ENCODE data around the gene PADI6.

Gene PADI6

DNA sequence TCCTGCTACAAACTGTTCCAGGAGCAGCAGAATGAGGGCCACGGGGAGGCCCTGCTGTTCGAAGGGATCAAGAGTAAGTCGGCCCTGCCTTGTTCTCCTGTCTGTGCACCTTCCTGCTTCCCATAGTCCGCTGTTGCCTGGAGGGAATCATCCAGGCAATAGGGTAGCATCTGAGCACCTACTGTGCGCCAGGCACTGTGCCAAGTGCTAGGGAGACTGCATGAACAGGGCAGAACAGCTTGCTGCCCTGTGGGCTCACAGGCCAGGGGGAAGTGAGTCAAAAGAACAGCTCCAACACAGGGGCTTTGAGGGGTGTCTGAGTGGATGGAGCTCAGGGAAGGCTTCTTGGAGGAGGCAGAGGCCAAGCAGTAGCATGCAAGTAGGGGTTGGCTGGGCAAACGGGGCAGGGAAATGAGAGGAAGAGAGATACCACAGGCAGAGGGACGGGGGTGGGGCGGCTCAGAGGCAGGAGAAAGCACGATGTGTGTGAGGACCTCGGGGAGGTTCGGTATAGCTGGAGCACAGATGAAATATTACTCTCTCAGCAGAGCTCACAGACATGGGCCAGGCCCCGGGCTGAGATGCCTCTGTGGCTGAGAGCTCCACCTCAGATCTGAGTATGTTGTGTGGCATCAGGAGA, 15.5 kb upstream of the PADI6 start:
- no peak for DNase-seq (ENCODE audit: low read depth in 2 of 2)

DNA sequence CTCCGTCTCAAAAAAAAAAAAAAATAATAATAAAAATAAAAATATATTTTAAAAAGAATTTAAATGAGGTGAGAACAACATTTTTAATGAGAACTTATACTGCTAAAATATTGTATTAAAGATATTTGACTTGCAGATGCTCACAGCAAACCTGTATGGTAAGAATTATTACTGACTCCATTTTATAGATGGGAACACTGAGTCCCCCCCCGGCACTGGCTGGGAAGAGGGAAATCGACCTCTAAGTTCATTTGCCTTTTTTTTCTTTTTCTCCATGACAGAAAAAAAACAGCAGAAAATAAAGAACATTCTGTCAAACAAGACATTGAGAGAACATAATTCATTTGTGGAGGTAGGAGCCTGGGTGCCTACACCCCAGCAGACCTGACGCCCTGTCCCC, 13.4 kb upstream of the PADI6 start:
- DNase-seq (ENCODE audit: low read depth in 2 of 2), result no peak

DNA sequence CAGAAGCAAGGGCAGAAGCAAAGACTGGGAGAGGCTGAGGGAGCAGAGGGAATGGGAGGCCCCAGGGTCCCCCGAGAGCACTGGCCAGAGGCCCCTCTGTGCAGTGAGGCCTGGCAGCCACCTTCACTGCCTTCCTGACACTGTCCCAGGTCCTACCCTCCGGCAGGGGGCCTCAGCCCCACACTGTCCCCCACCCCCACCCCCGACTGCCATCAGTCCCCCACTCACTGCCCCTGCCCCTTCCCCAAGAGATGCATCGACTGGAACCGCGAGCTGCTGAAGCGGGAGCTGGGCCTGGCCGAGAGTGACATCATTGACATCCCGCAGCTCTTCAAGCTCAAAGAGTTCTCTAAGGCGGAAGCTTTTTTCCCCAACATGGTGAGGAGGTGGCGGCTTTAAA, 13.0 kb upstream of the PADI6 start:
- no peak for DNase-seq (ENCODE audit: low read depth in 2 of 2)

- DNase-seq (ENCODE audit: low read depth in 2 of 2), result no peak
These were observed 12.2 kb upstream of the PADI6 start for GRCh38 chr1:17359808-17360207.

GRCh38 chr1:17360272-17360956, 11.6 kb upstream of the PADI6 start:
- DNase-seq (ENCODE audit: low read depth in 2 of 2), result no peak

DNA sequence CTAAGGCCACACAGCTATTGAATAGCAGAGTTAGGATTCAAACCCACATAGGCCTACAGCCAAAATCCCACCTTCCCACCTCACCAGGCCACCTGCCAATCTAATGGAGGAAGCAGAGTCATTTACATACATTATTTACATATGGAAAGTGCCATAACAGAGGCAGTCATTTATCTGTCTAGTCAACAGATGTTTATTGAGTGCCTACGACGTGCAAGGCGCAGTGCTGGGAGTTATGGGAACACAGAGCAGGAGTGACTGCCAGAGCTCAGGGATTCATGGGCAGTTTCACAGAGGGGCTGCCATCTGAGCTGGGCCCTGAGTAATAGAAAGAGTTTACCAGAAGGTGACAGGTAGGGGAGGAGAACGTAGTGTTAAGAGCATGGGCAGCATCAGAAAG, 10.3 kb upstream of the PADI6 start:
- DNase-seq (ENCODE audit: low read depth in 2 of 2), result no peak

GRCh38 chr1:17363351-17363750, 8.6 kb upstream of the PADI6 start:
- no peak for DNase-seq (ENCODE audit: low read depth in 2 of 2)

- DNase-seq (ENCODE audit: low read depth in 2 of 2), result no peak
These were observed 8.2 kb upstream of the PADI6 start for GRCh38 chr1:17363771-17364170.

DNA sequence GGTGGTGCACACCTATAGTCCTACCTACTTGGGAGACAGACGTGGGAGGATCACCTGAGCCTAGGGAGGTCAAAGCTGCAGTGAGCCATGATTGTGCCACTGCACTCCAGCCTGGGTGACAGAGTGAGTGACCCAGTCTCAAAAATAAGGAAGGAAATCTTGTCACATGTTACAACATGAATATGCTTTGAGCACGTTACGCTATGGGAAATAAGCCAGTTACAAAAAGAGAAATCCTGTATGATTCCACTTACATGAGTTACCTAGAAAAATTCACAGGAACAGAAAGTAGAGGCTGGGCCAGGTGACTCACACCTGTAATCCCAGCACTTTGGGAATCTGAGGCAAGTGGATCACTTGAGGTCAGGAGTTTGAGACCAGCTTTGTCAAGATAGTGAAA, 6.7 kb upstream of the PADI6 start:
- no peak for DNase-seq (ENCODE audit: low read depth in 2 of 2)

GRCh38 chr1:17369466-17369865, 2.5 kb upstream of the PADI6 start:
- no peak for DNase-seq (ENCODE audit: low read depth in 2 of 2)

- DNase-seq (ENCODE audit: low read depth in 2 of 2), result no peak
These were observed 1.4 kb upstream of the PADI6 start for GRCh38 chr1:17370618-17371017.

DNA sequence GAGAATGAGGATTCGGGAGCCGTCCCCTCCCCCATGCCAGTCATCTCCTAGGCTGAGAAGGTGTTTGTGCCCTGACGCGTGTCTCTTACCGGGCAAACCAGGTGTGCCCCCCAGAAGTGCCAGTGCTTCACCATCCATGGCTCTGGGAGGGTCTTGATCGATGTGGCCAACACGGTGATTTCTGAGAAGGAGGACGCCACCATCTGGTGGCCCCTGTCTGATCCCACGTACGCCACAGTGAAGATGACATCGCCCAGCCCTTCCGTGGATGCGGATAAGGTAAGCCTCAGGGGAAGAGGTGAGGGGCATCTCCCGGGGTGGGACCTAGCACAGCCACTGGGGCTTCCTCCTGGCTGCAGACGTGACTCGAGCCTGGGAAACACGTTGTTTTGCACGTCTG, 959 bp downstream of the PADI6 start:
- no peak for DNase-seq (ENCODE audit: low read depth in 2 of 2)

- DNase-seq (ENCODE audit: low read depth in 2 of 2), result no peak
These were observed 3.7 kb downstream of the PADI6 start for GRCh38 chr1:17375651-17376050.

GRCh38 chr1:17377325-17377953, 5.4 kb downstream of the PADI6 start:
- no peak for DNase-seq (ENCODE audit: low read depth in 2 of 2)

DNA sequence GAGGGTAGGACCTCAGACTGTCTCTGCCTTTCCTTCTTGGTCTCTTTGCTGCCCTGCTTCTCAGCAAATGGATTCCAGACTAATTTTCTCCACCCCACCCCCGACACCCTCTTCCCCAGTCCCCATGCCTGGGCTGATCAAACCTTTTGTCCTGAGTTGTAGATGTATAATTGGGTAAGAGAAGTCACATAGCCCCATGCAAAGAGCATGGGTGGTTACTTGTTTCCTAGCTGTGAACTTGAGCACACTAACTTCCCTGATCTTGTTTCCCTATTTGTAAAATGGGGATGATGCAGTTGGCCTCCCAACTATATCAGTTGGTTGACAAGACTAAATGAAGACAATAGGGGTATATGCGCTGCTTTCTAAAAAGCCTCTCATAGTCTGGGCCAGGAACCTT, 9.2 kb downstream of the PADI6 start:
- DNase-seq (ENCODE audit: low read depth in 2 of 2), result no peak

DNA sequence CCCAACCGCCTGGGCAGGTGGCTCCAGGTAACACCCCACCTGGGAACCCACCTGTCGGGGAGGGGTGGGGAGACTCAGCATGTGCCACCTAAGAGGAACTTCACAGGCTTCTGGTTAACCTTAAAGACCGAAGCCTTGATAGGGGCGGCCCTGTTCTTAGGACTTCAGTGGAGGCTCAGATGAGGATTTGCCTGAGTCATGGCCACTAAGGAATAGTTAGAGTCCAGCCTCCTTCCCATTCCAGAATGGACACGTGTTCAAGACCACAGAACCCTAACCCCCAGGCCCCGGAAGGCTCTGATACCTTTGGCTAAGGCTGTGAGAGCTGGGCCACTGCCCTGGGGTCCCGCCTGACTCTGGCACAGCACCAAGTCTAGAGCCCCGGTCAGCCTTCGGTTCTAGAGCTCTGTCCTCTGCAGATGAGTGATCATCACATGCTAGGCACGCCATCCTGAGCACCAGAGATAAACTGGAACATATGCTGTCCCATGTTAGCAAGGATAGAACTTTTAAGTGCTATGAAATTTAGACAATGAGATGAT, 20.3 kb downstream of the PADI6 start:
- DNase-seq (ENCODE audit: low read depth in 2 of 2), result no peak

DNA sequence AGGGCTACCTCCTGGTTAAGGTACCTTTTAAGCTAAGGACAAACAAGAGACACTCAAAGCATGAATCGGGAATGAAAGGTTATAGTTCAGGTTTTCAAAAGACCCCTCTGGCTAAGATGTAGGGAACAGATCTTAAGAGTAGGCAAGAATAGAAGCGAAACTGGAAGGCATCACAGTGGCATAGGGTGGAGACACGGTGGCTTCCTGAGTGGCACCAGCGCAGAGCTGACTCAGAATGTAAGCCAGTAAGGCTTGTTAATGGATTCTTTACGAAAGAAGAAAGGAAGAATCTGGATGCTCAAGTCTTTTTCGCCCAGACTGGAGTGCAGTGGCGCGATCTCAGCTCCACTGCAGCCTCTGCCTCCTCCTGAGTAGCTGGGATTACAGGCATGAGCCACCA, 21.2 kb downstream of the PADI6 start:
- DNase-seq (ENCODE audit: low read depth in 2 of 2), result no peak

- no peak for DNase-seq (ENCODE audit: low read depth in 2 of 2)
These were observed 26.1 kb downstream of the PADI6 start for GRCh38 chr1:17397910-17398695.

DNA sequence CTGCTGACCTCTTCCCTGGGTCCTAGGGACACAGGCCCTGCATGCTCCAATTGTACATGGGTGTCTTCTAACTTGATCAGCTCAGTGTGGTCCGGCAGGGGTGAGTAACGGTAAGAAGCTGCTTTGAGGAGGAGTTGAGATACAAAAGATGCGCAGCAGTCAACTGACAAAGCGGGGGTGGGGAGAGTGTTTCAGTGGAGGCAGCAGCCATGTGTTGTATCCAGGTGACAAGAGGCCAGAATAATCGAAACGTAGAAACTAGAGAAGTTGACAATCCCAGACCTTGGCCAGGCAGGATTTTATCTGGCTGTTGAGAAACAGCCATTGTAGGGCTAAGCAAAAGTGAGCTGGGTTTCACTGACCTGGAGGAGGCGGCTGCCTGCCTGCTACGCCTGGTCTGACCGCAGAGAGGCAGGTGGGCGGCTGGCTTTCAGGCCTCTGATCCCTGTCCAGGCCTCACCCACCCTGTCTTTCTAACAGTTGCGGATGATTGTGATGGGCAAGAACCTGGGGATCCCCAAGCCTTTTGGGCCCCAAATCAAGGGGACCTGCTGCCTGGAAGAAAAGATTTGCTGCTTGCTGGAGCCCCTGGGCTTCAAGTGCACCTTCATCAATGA, 28.8 kb downstream of the PADI6 start:
- DNase-seq (ENCODE audit: low read depth in 2 of 2), result no peak

DNA sequence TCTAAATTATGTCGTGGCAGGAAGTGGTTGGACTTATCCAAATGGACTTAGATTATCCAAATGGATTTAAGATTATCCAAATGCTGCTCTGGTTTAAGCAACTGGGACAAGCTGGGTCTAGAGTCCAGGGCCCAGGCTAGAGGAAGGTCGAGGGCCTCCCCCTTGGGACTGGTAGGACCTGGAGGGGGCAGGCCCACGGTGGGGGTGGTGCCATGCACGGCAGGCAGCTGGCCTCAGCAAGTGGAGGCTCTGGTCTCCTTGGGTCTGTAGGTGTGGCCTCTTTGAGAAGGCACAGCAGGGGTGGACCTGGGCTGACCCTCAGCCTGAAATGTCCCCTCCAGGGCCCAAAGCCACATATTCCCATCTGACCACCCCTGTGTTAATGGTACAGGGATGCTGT, 29.8 kb downstream of the PADI6 start:
- no peak for DNase-seq (ENCODE audit: low read depth in 2 of 2)

- no peak for DNase-seq (ENCODE audit: low read depth in 2 of 2)
These were observed 31.1 kb downstream of the PADI6 start for GRCh38 chr1:17403081-17403480.
